NT2/D1 (cell line): ENCODE data around the gene RNPS1.

Experiments used
- SUZ12 ChIP-seq: IDR thresholded peaks from 2 replicates; pipeline ENCODE4 v1.6.1; 2011; ENCODE audit not compliant: insufficient read length, insufficient read depth; ENCODE audit errors: extremely low read depth
- YY1 ChIP-seq: IDR thresholded peaks from 2 replicates; pipeline ENCODE4 v1.6.1; 2011; ENCODE audit not compliant: insufficient read length, insufficient read depth
- ZNF274 ChIP-seq: IDR thresholded peaks from 2 replicates; pipeline ENCODE4 v1.6.1; 2011; ENCODE audit warnings: mild to moderate bottlenecking, low read depth, low read length

DNA sequence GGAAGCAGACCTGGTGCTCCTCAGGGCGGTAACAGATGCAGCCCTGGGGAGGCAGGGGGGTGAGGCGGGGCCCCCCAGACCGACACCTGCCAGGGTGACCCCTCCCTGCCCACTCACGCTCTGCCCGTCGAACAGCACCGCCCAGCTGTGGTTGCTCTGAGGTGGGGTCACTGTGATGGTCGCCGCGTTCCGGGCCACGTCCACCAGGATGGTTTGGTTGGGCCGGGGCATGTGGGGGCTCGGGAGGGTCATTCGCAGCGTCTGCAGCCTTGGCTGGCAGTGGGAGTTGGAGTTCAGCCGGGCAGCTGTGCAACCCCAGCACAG, 58.0 kb downstream of the RNPS1 start:
- TF ChIP-seq ZNF274 (no peak), YY1 (no peak), SUZ12 (no peak)
